H1 (cell line): Measurements from ENCODE around the gene SRRM2. TPM values are rescaled to one million over a fixed set of nuclear protein-coding genes. Genes with fewer than 3 reads are reported as not detected.

Experiments used
- CREB1 ChIP-seq: IDR thresholded peaks from 2 replicates; pipeline ENCODE4 v1.6.1; 2012; ENCODE audit warnings: inconsistent platforms
- CTCF ChIP-seq, 3 experiments: IDR thresholded peaks; 1 replicate in 2 of 3; 2 replicates in 1 of 3; pipeline versions ENCODE4 v1.5.1 to v1.6.1; 2011; ENCODE audit warnings: low read length in 3 of 3, mild to moderate bottlenecking in 3 of 3, inconsistent platforms in 2 of 3, low read depth in 1 of 3, moderate library complexity in 1 of 3; ENCODE audit not compliant: insufficient read depth in 1 of 3; ENCODE audit errors: control extremely low read depth in 1 of 3
- EP300 ChIP-seq, 2 experiments: IDR thresholded peaks; 1 replicate in 1 of 2; 2 replicates in 1 of 2; pipeline ENCODE4 v1.6.1; 2011 to 2012; ENCODE audit warnings: low read depth in 2 of 2, low read length in 2 of 2, mild to moderate bottlenecking in 2 of 2, borderline replicate concordance in 1 of 2, inconsistent platforms in 1 of 2, moderate library complexity in 1 of 2
- GABPA ChIP-seq: IDR thresholded peaks from 2 replicates; pipeline ENCODE4 v1.6.1; 2011; ENCODE audit warnings: mild to moderate bottlenecking, low read length, moderate library complexity, borderline replicate concordance; ENCODE audit not compliant: insufficient read depth
- HDAC2 ChIP-seq, 2 experiments: fragments of 300-600 bp in 1 of 2; sonication (generic) in 1 of 2; IDR thresholded peaks; 2 replicates each; pipeline ENCODE4 v1.6.1; 2011 to 2012; ENCODE audit warnings: low read depth in 2 of 2, low read length in 2 of 2, mild to moderate bottlenecking in 2 of 2, moderate library complexity in 2 of 2, borderline replicate concordance in 1 of 2, inconsistent platforms in 1 of 2
- KDM4A ChIP-seq: IDR thresholded peaks from one replicate; pipeline ENCODE4 v1.7.1; 2012; ENCODE audit warnings: low read depth, mild to moderate bottlenecking, moderate library complexity, low read length, inconsistent platforms; ENCODE audit not compliant: severe bottlenecking
- RXRA ChIP-seq: IDR thresholded peaks from 2 replicates; pipeline ENCODE4 v1.6.1; 2011; ENCODE audit warnings: low read depth, mild to moderate bottlenecking, low read length, moderate library complexity; ENCODE audit not compliant: insufficient read depth
- SP1 ChIP-seq: IDR thresholded peaks from 2 replicates; pipeline ENCODE4 v1.6.1; 2011; ENCODE audit warnings: low read depth, low read length
- polyA plus RNA-seq, 7 experiments: library from polyadenylated mRNA; depleted of rRNA in 3 of 7; stranded (reverse) in 5 of 7; unstranded in 2 of 7; fragments of >200 nt in 5 of 7; fragments of 200-250 nt in 2 of 7; gene quantifications; 1 replicate in 5 of 7; 2 replicates in 1 of 7; 4 replicates in 1 of 7; pipeline versions ENCODE4 v1.2.1 to v1.2.3, GENCODE V29; 2011 to 2013; ENCODE audit warnings: missing spikeins in 2 of 7, mixed read lengths in 2 of 7
- total RNA-seq: library from RNA; stranded (reverse); fragmentation: NEBNext Ultra II Directional; extraction: Animal tissue kit (Norgen Biotek cat#: 25700); gene quantifications from 2 replicates; pipeline ENCODE4 v1.2.1, GENCODE V29; 2021

Gene SRRM2
- total and polyA plus RNA-seq, 2 of the 8 experiments (the other 6 are each of a cell fraction or from before 2014, with no cell fraction given) = 300 to 579 TPM

GRCh38 chr16:2777903-2778629, 25.6 kb downstream of the SRRM2 start (continued):
- TF ChIP-seq EP300 (IDR thresholded peaks at IDR 0.05; ENCODE audit: borderline replicate concordance in 1 of 2, low read depth in 2 of 2, low read length in 2 of 2) (no peak), KDM4A (peak; percentile 4), GABPA (no peak), CREB1 (no peak), SP1 (no peak), RXRA (no peak), CTCF (IDR thresholded peaks at IDR 0.05; ENCODE audit: control extremely low read depth in 1 of 3, insufficient read depth in 1 of 3, low read depth in 1 of 3, low read length in 3 of 3) (no peak), HDAC2 (IDR thresholded peaks at IDR 0.05; ENCODE audit: borderline replicate concordance in 1 of 2, low read depth in 2 of 2, low read length in 2 of 2) (no peak)
- TF ChIP-seq, all 59 proteins: peak for 5
